Fibroblast of lung (primary cell): ENCODE measurements around the gene RNGTT. TPM values are rescaled to one million over a fixed set of nuclear protein-coding genes. Genes with fewer than 3 reads are reported as not detected.
"Not testable (repeated sequence)": the region's sequence is repeated elsewhere in the genome, so short reads cannot be mapped to it uniquely, and the experiment has no call there.

Source experiments
- DNase-seq, 2 donors: peaks; one replicate each; pipeline versions ENCODE4 v3.0.0 to v3.0.0-alpha.2; 2010; ENCODE audit warnings: low read depth in 2 of 2
- H2AFZ ChIP-seq: 2 replicates; pipeline ENCODE4 v1.5.1; 2012; ENCODE audit warnings: low read length, control low read depth, inconsistent platforms
- H3K27ac ChIP-seq: 2 replicates; pipeline ENCODE4 v1.5.1; 2011; ENCODE audit warnings: low read length, control low read depth; ENCODE audit not compliant: insufficient read depth
- H3K27me3 ChIP-seq: 2 replicates; pipeline ENCODE4 v1.5.1; 2011; ENCODE audit warnings: mild to moderate bottlenecking, low read length; ENCODE audit not compliant: control insufficient read depth, insufficient read depth
- H3K36me3 ChIP-seq: 2 replicates; pipeline ENCODE4 v1.5.1; 2011; ENCODE audit warnings: low read length; ENCODE audit not compliant: control insufficient read depth, insufficient read depth
- H3K4me1 ChIP-seq: 2 replicates; pipeline ENCODE4 v1.5.1; 2011; ENCODE audit warnings: low read length; ENCODE audit not compliant: control insufficient read depth, insufficient read depth; ENCODE audit errors: extremely low read depth
- H3K4me2 ChIP-seq: 2 replicates; pipeline ENCODE4 v1.5.1; 2011; ENCODE audit warnings: low read length, control low read depth; ENCODE audit not compliant: insufficient read depth; ENCODE audit errors: extremely low read depth
- H3K4me3 ChIP-seq, 4 experiments: fragments of 200-600 bp in 1 of 4; sonication (generic) in 1 of 4; replicated peaks in 1 of 4; 2 replicates each; pipeline ENCODE4 v1.5.1; 2011 to 2016; ENCODE audit warnings: low read length in 4 of 4, low read depth in 3 of 4, mild to moderate bottlenecking in 3 of 4, control low read depth in 2 of 4, inconsistent platforms in 1 of 4, mixed read lengths in 1 of 4; ENCODE audit not compliant: insufficient read depth in 1 of 4; ENCODE audit errors: control extremely low read depth in 1 of 4
- H3K79me2 ChIP-seq: 2 replicates; pipeline ENCODE4 v1.5.1; 2012; ENCODE audit warnings: mild to moderate bottlenecking, low read length, inconsistent platforms; ENCODE audit not compliant: control insufficient read depth, insufficient read depth
- H3K9ac ChIP-seq: 2 replicates; pipeline ENCODE4 v1.5.1; 2011; ENCODE audit warnings: mild to moderate bottlenecking, low read length, control low read depth; ENCODE audit not compliant: insufficient read depth
- H3K9me3 ChIP-seq: 2 replicates; pipeline ENCODE4 v1.5.1; 2012; ENCODE audit warnings: low read depth, low read length; ENCODE audit not compliant: control insufficient read depth, insufficient read depth
- H4K20me1 ChIP-seq: 2 replicates; pipeline ENCODE4 v1.5.1; 2011; ENCODE audit warnings: low read length; ENCODE audit not compliant: control insufficient read depth, insufficient read depth; ENCODE audit errors: extremely low read depth
- EZH2 ChIP-seq: IDR thresholded peaks from 2 replicates; pipeline ENCODE4 v1.5.1; 2012; ENCODE audit warnings: low read length, control low read depth, mild to moderate bottlenecking; ENCODE audit errors: missing control alignments
- polyA plus RNA-seq, 2 donors: library from polyadenylated mRNA; depleted of rRNA in 1 of 2; stranded (reverse) in 1 of 2; unstranded in 1 of 2; fragments of >200 nt; gene quantifications; 2 replicates each; pipeline ENCODE4 v1.2.1, GENCODE V29; 2011 to 2012; ENCODE audit warnings: missing spikeins in 1 of 2
- total RNA-seq: library from RNA; depleted of rRNA; stranded (reverse); fragments of >200 nt; gene quantifications from 2 replicates; pipeline ENCODE4 v1.2.1, GENCODE V29; 2014
- TF ChIP-seq, protein P1 (sequence below), 2 donors: IDR thresholded peaks in 1 of 2; conservative IDR thresholded peaks in 1 of 2; 1 replicate in 1 of 2; 2 replicates in 1 of 2; pipeline ENCODE4 v1.5.1; 2011 to 2012; ENCODE audit warnings: low read length in 2 of 2, control low read depth in 1 of 2, inconsistent platforms in 1 of 2, low read depth in 1 of 2, mild to moderate bottlenecking in 1 of 2

The RNGTT gene
- total and polyA plus RNA-seq, 2 donors (not counting 1 experiment from before 2014, with no cell fraction given) = 10.7 to 12.7 TPM

DNA sequence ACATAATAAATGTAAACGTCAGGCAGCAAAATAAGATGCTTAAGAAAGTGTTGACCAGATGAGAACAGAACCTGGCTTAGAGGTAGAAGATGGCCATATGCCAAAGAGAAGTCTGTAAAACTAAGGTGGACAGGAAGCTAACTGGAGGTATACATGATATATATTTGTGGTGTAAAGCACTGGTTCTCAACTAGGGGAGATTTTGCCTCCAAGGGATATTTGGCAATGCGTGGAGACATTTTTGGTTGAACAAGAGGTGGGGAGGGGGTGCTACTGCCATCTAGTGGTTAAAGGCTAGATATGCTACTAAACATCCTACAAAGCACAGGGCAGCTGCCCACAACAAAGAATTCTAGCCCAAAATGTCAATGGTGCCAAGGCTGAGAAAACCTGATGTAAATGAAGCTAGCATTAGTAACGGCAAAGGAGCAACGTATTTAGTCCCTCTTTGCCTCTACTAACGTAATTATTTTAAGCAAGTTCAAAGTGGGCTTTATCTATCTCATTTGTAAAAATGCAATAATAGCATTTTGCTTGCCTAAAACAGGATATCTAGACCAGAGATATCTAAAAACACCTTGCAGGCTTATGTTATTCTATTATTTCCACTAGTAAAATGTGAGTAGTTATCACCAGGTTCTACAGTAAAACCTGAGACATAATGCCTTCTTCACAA is 182.6 kb downstream of the RNGTT start:
- Histone ChIP-seq H3K4me2 (no peak overlapping the region), H3K79me2 (no peaks in the 10 kb centered on the region), H2AFZ (no peak overlapping the region), H3K27me3 (no peaks in the 10 kb centered on the region), H3K4me1 (no peaks in the 10 kb centered on the region), H4K20me1 (no peaks in the 10 kb centered on the region), H3K27ac (no peak overlapping the region), H3K36me3 (no peaks in the 10 kb centered on the region), H3K9ac (no peak overlapping the region), H3K9me3 (no peaks in the 10 kb centered on the region), H3K4me3 (no peak overlapping the region)
- no peak for TF ChIP-seq EZH2
- TF ChIP-seq, protein P1, sequence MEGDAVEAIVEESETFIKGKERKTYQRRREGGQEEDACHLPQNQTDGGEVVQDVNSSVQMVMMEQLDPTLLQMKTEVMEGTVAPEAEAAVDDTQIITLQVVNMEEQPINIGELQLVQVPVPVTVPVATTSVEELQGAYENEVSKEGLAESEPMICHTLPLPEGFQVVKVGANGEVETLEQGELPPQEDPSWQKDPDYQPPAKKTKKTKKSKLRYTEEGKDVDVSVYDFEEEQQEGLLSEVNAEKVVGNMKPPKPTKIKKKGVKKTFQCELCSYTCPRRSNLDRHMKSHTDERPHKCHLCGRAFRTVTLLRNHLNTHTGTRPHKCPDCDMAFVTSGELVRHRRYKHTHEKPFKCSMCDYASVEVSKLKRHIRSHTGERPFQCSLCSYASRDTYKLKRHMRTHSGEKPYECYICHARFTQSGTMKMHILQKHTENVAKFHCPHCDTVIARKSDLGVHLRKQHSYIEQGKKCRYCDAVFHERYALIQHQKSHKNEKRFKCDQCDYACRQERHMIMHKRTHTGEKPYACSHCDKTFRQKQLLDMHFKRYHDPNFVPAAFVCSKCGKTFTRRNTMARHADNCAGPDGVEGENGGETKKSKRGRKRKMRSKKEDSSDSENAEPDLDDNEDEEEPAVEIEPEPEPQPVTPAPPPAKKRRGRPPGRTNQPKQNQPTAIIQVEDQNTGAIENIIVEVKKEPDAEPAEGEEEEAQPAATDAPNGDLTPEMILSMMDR (conservative IDR thresholded peaks at IDR 0.05 in 1 of 2, IDR thresholded peaks at IDR 0.05 in 1 of 2; ENCODE audit: low read depth in 1 of 2, low read length in 2 of 2) = peak; percentile 84 to 87
- peak; percentile 48 to 77 for DNase-seq

DNA sequence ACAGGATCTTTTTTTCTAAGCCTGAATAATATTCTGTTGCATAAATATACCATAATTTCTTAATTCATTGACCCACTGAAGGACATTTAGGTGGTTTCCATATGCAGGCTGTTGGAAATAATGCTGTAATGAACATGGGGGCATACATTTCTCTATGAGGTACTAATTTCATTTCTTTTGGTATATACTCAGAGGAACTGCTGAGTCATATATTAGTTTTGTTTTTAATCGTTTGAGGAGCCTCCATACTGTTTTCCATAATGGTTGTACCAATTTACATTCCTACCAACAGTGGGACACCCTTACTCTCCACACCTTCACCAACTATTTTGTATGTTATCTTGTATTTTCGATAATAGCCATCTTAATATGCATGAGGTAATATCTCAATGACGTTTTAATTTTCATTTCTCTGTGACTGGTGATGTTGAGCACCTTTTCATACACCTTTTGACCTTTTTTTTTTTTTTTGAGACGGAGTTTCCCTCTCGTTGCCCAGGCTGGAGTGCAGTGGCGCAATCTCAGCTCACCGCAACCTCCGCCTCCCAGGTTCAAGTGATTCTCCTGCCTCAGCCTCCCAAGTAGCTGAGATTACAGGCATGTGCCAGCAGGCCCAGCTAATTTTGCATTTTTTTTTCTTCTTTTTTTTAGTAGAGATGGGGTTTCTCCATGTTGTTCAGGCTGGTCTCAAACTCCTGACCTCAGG is 187.4 kb downstream of the RNGTT start:
- no peaks in the 10 kb centered on the region for H3K27me3 ChIP-seq
- no peaks in the 10 kb centered on the region for H3K36me3 ChIP-seq
- no peak overlapping the region for H3K4me3 ChIP-seq
- H4K20me1 ChIP-seq = no peaks in the 10 kb centered on the region
- H2AFZ ChIP-seq = no peak overlapping the region
- no peak overlapping the region for H3K9ac ChIP-seq
- H3K4me1 ChIP-seq = no peaks in the 10 kb centered on the region
- H3K4me2 ChIP-seq = no peak overlapping the region
- no peaks in the 10 kb centered on the region for H3K9me3 ChIP-seq
- no peaks in the 10 kb centered on the region for H3K79me2 ChIP-seq
- DNase-seq = no peak
- H3K27ac ChIP-seq = no peak overlapping the region
- TF ChIP-seq, protein P1 (conservative IDR thresholded peaks at IDR 0.05 in 1 of 2, IDR thresholded peaks at IDR 0.05 in 1 of 2; ENCODE audit: low read depth in 1 of 2, low read length in 2 of 2) = no peak
- no peak for TF ChIP-seq EZH2

DNA sequence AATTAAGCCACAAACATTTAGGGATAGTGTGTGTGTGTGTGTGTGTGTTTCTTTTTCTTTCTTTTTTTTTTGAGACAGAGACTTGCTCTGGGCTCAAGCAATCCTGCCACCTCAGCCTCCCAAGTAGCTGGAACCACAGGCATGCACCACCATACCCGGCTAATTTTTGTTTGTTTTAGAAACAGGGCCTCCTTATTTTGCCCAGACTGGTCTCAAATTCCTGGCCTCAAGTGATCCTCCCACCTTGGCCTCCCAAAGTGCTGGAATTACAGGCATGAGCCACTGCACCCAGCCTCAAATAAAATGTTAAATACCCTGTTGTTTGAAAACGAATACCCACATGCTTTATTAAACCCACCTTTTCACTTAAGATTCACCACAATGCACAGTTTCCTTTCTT is 195.3 kb downstream of the RNGTT start:
- not testable (repeated sequence) for H3K9ac ChIP-seq, H3K27ac ChIP-seq, H3K36me3 ChIP-seq, H4K20me1 ChIP-seq, H3K4me2 ChIP-seq, H3K4me1 ChIP-seq, H2AFZ ChIP-seq, H3K9me3 ChIP-seq, H3K4me3 ChIP-seq, H3K27me3 ChIP-seq, H3K79me2 ChIP-seq, DNase-seq
